ENCODE results near the gene ANKS1B.

The ANKS1B gene

GRCh38 chr12:99142651-99143050 lies 842.1 kb downstream of the ANKS1B start:
- Histone ChIP-seq H3K79me2 (ENCODE audit: insufficient read depth, low read length) (no peaks in the 10 kb centered on the region), H3F3A (ENCODE audit: insufficient read depth, low read length) (no peaks in the 10 kb centered on the region), H2AFZ (ENCODE audit: low read length) (no peak overlapping the region), H4K20me1 (ENCODE audit: insufficient read depth, low read length) (no peaks in the 10 kb centered on the region), H3K4me2 (ENCODE audit: low read length) (no peak overlapping the region), H3K9ac (ENCODE audit: low read length) (no peak overlapping the region), H3K27ac (ENCODE audit: low read depth, low read length, poor library complexity, severe bottlenecking) (no peak overlapping the region), H3K9me2 (ENCODE audit: low read depth, low read length) (no peaks in the 10 kb centered on the region), H3K27me3 (ENCODE audit: insufficient read depth, low read length) (no peaks in the 10 kb centered on the region), H3K9me3 (ENCODE audit: low read length) (no peaks in the 10 kb centered on the region), H3K36me3 (ENCODE audit: insufficient read depth, low read length) (no peaks in the 10 kb centered on the region), H3K4me3 (ENCODE audit: low read depth, low read length, poor library complexity, severe bottlenecking) (no peak overlapping the region), H3K4me1 (ENCODE audit: insufficient read depth, low read length, severe bottlenecking) (no peaks in the 10 kb centered on the region)
- TF ChIP-seq, protein P1, sequence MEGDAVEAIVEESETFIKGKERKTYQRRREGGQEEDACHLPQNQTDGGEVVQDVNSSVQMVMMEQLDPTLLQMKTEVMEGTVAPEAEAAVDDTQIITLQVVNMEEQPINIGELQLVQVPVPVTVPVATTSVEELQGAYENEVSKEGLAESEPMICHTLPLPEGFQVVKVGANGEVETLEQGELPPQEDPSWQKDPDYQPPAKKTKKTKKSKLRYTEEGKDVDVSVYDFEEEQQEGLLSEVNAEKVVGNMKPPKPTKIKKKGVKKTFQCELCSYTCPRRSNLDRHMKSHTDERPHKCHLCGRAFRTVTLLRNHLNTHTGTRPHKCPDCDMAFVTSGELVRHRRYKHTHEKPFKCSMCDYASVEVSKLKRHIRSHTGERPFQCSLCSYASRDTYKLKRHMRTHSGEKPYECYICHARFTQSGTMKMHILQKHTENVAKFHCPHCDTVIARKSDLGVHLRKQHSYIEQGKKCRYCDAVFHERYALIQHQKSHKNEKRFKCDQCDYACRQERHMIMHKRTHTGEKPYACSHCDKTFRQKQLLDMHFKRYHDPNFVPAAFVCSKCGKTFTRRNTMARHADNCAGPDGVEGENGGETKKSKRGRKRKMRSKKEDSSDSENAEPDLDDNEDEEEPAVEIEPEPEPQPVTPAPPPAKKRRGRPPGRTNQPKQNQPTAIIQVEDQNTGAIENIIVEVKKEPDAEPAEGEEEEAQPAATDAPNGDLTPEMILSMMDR (IDR thresholded peaks at IDR 0.05; ENCODE audit: low read length) = no peak
- TF ChIP-seq EZH2 (IDR thresholded peaks at IDR 0.05; ENCODE audit: borderline replicate concordance, low read length) = no peak

DNA sequence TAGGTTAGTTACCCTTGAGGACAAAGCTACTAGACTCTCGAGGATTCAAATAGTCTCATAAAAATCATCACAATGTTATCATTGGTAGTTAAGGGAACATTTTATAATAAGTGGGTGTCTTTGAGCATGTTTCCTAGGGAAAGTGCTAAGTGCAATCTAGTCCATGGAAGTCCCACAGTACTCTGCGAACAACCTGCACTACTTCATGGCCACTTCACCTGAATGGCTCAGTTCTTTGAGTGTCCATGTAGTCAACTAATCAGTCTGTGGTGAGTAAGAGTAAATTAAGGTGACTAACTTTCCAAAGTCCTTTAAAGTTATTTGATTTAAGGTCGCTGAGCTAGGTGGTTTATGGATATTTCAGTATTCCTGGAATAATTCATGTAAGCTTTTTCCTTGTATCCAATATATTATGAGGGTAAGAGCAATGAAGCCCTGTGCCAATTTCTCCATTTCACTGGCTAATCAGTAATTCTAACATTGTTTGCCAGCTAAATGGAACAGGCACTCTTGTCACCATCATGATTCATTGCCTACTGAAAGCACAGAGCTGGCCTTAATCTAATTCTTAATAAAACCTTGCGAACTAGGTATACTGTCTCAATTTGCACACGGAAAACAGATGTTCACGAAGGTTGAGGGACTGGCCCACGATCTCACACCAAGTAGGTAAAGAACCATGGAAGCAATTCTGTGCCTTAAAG lies 844.6 kb downstream of the ANKS1B start:
- Histone ChIP-seq H3K9me2 (ENCODE audit: low read depth, low read length) (no peaks in the 10 kb centered on the region), H3K4me2 (ENCODE audit: low read length) (no peak overlapping the region), H3K9me3 (ENCODE audit: low read length) (no peaks in the 10 kb centered on the region), H3K4me3 (ENCODE audit: low read depth, low read length, poor library complexity, severe bottlenecking) (no peak overlapping the region), H2AFZ (ENCODE audit: low read length) (no peak overlapping the region), H4K20me1 (ENCODE audit: insufficient read depth, low read length) (no peaks in the 10 kb centered on the region), H3K79me2 (ENCODE audit: insufficient read depth, low read length) (no peaks in the 10 kb centered on the region), H3K36me3 (ENCODE audit: insufficient read depth, low read length) (no peaks in the 10 kb centered on the region), H3K4me1 (ENCODE audit: insufficient read depth, low read length, severe bottlenecking) (no peaks in the 10 kb centered on the region), H3K27ac (ENCODE audit: low read depth, low read length, poor library complexity, severe bottlenecking) (no peak overlapping the region), H3K27me3 (ENCODE audit: insufficient read depth, low read length) (no peaks in the 10 kb centered on the region), H3F3A (ENCODE audit: insufficient read depth, low read length) (no peaks in the 10 kb centered on the region), H3K9ac (ENCODE audit: low read length) (no peak overlapping the region)
- TF ChIP-seq EZH2 (IDR thresholded peaks at IDR 0.05; ENCODE audit: borderline replicate concordance, low read length) = no peak
- TF ChIP-seq, protein P1 (IDR thresholded peaks at IDR 0.05; ENCODE audit: low read length) = no peak

DNA sequence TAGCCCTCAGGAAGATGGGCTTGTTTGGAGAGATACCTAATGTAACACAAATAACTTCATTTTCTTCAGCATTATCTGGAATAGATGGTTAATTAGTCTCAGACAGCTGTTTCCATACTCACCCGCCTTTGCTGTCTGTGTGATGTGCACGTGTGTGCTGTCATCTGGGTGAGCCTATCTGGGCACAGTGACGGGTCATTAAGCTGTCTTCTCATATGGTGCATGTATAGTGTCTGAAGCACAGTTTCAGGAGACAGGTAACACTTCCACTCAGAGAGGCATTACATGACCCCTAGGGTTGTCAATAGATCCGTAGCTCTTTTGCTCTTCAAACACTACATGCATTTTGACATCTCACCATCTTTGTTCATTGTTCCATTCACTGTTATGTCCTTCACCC lies 846.3 kb downstream of the ANKS1B start:
- no peak overlapping the region for H3K9ac ChIP-seq (ENCODE audit: low read length)
- no peaks in the 10 kb centered on the region for H3F3A ChIP-seq (ENCODE audit: insufficient read depth, low read length)
- TF ChIP-seq, protein P1 (IDR thresholded peaks at IDR 0.05; ENCODE audit: low read length) = no peak
- no peak for TF ChIP-seq EZH2 (IDR thresholded peaks at IDR 0.05; ENCODE audit: borderline replicate concordance, low read length)
- H2AFZ ChIP-seq (ENCODE audit: low read length) = no peak overlapping the region
- H4K20me1 ChIP-seq (ENCODE audit: insufficient read depth, low read length) = no peaks in the 10 kb centered on the region
- H3K4me1 ChIP-seq (ENCODE audit: insufficient read depth, low read length, severe bottlenecking) = no peaks in the 10 kb centered on the region
- no peak overlapping the region for H3K4me3 ChIP-seq (ENCODE audit: low read depth, low read length, poor library complexity, severe bottlenecking)
- no peaks in the 10 kb centered on the region for H3K79me2 ChIP-seq (ENCODE audit: insufficient read depth, low read length)
- H3K27ac ChIP-seq (ENCODE audit: low read depth, low read length, poor library complexity, severe bottlenecking) = no peak overlapping the region
- H3K36me3 ChIP-seq (ENCODE audit: insufficient read depth, low read length) = no peaks in the 10 kb centered on the region
- H3K27me3 ChIP-seq (ENCODE audit: insufficient read depth, low read length) = no peaks in the 10 kb centered on the region
- no peak overlapping the region for H3K4me2 ChIP-seq (ENCODE audit: low read length)
- no peaks in the 10 kb centered on the region for H3K9me3 ChIP-seq (ENCODE audit: low read length)
- H3K9me2 ChIP-seq (ENCODE audit: low read depth, low read length) = no peaks in the 10 kb centered on the region

Data from OCI-LY1 (cell line).